Heart left ventricle (tissue), 16 donors: ENCODE results near the gene SOX18. TPM values are rescaled to one million over a fixed set of nuclear protein-coding genes. Genes with fewer than 3 reads are reported as not detected.

ENCODE experiments used
- ATAC-seq, 4 donors: fragments of 200-7000 bp; cut with Tn5 transposase; one replicate each; pipeline ENCODE4 v1.9.1; 2020 to 2022; ENCODE audit warnings: moderate library complexity in 4 of 4, mild to moderate bottlenecking in 3 of 4, moderate number of reproducible peaks in 1 of 4
- DNase-seq, 5 donors: peaks; one replicate each; pipeline ENCODE4 v3.0.0-alpha.2; 2020
- H3K27ac ChIP-seq, 12 donors: fragments of 200-600 bp; sonication (generic) in 4 of 12; one replicate each; pipeline versions ENCODE4 v1.5.0 to v1.8.0; 2016 to 2022; ENCODE audit warnings: mild to moderate bottlenecking in 2 of 12
- H3K27me3 ChIP-seq, 9 donors: fragments of 200-600 bp; sonication (generic) in 2 of 9; one replicate each; pipeline versions ENCODE4 v1.5.1 to v1.8.0; 2016 to 2022; ENCODE audit warnings: mild to moderate bottlenecking in 3 of 9
- H3K36me3 ChIP-seq, 9 donors: fragments of 200-600 bp; sonication (generic) in 2 of 9; one replicate each; pipeline versions ENCODE4 v1.5.0 to v1.8.0; 2018 to 2022; ENCODE audit warnings: mild to moderate bottlenecking in 2 of 9
- H3K4me1 ChIP-seq, 12 donors: fragments of 200-600 bp; sonication (generic) in 4 of 12; one replicate each; pipeline versions ENCODE4 v1.5.0 to v1.8.0; 2016 to 2022; ENCODE audit warnings: mild to moderate bottlenecking in 3 of 12
- H3K4me3 ChIP-seq, 12 donors: fragments of 200-600 bp; sonication (generic) in 4 of 12; one replicate each; pipeline versions ENCODE4 v1.5.0 to v1.8.0; 2017 to 2022; ENCODE audit warnings: mild to moderate bottlenecking in 9 of 12, moderate library complexity in 4 of 12
- H3K9me3 ChIP-seq, 12 donors: fragments of 200-600 bp; sonication (generic) in 4 of 12; one replicate each; pipeline versions ENCODE4 v1.5.0 to v1.8.0; 2016 to 2022; ENCODE audit warnings: mild to moderate bottlenecking in 1 of 12
- CTCF ChIP-seq, 12 donors: fragments of 200-600 bp; sonication (generic) in 4 of 12; IDR thresholded peaks; one replicate each; pipeline versions ENCODE4 v1.5.0 to v1.8.0; 2018 to 2022; ENCODE audit warnings: antibody characterized with exemption in 12 of 12, mild to moderate bottlenecking in 5 of 12
- POLR2A ChIP-seq, 2 donors: fragments of 450-650 bp; IDR thresholded peaks; one replicate each; pipeline ENCODE4 v1.6.1; 2017; ENCODE audit warnings: antibody characterized with exemption in 2 of 2, mild to moderate bottlenecking in 2 of 2, moderate library complexity in 2 of 2
- WGBS, 4 donors: extraction: QIAGEN DNeasy Blood & Tissue Kit in 2 of 4; methylation state at CpG; one replicate each; pipeline versions ENCODE4 v1.1.5 to v1.1.7; 2013 to 2018; 5-methylcytosine and 5-hydroxymethylcytosine counted together
- intact Hi-C, 10 donors: fragments of 100-400 bp; cut with DNase I; formaldehyde crosslinking; loops; one replicate each; pipeline versions ENCODE4 v1.11.1 to v1.14.2; 2022
- polyA plus RNA-seq, 2 donors: library from polyadenylated mRNA; stranded (reverse); fragments of 200-250 nt; gene quantifications; one replicate each; pipeline ENCODE4 v1.2.3, GENCODE V29; 2013
- total RNA-seq, 9 donors: library from RNA; depleted of rRNA in 2 of 9; stranded (reverse); fragments of >200 nt in 2 of 9; fragmentation: NEBNext Ultra II Directional in 3 of 9; extraction: Animal tissue kit (Norgen Biotek cat#: 25700) in 3 of 9; gene quantifications; one replicate each; pipeline versions ENCODE4 v1.1.0 to v1.2.4, GENCODE V29; 2016 to 2023
- donor health status: ischemic (EF 13 %, LVEDD 7.1; RV severe dilation, severe dysfunction).
- donor health status: healthy with polysubstance abuse.
- donor health status: DM: no; HTN: yes; CAD: no.
- donor health status: DM: no; HTN: no; CAD: no.
- donor health status: ischemic (EF 25% LVEDD 6.9; RV normal size, moderate dysfunction).
- donor health status: ischemic (EF 25% LVEDD 5.7; RV mildly dilated, moderate dysfunction).
- donor health status: healthy.
- donor health status: DM: yes; HTN: yes; CAD: no.
- donor health status: ischemic (EF 35%, LVEDD 5.7; RV mildly dilated, moderate dysfunction).
- donor health status: nonischemic (EF 11% LVEDD 7.7; RV severe dilation, severe dysfunction).
- donor health status: DM: yes; HTN: yes; CAD: no.
- donor health status: PGD.
- donor health status: ischemic (EF 29% LVEDD 5.4; RV normal size, mild dysfunction).
- donor health status: nonischemic (EF 23%, LVEDD 6.1; RV moderate dilation, normal function).

The SOX18 gene
- total and polyA plus RNA-seq, 11 donors: 23.5 to 75.9 (median 48.2) TPM

- H3K4me1 ChIP-seq: peaks cover 0 to 65% (median 34%) of the 10 kb centered on the region in 12 donors
- H3K4me3 ChIP-seq: peak overlapping the region in 7 of 12 donors; percentile 5 to 32 (median 22)
- intact Hi-C loops: no loop called here
- no peaks in the 10 kb centered on the region for H3K9me3 ChIP-seq
- peaks cover 0 to 14% (median 8%) of the 10 kb centered on the region in 9 donors for H3K36me3 ChIP-seq
- H3K27me3 ChIP-seq: peaks cover 0 to 58% (median 14%) of the 10 kb centered on the region in 9 donors
- 66 to 78% (median 73%) methylated on average over 9 to 10 of the region's 10 CpGs for WGBS, 4 donors
- TF ChIP-seq CTCF (IDR thresholded peaks at IDR 0.05) (no peak), POLR2A (IDR thresholded peaks at IDR 0.05) (no peak)
- ATAC-seq (no peak), DNase-seq (no peak)
- H3K27ac ChIP-seq: peak overlapping the region; percentile 68 to 96 (median 91)
Measured at GRCh38 chr20:64052326-64052722, 2.9 kb upstream of the SOX18 start.

GRCh38 chr20:64051561-64052325 lies 2.3 kb upstream of the SOX18 start:
- DNase-seq: peak; percentile 87 to 92 (median 89)
- TF ChIP-seq POLR2A (IDR thresholded peaks at IDR 0.05): peak in 1 of 2 donors; percentile 38
- no peak for TF ChIP-seq CTCF (IDR thresholded peaks at IDR 0.05)
- WGBS, 4 donors: 57 to 76% (median 68%) methylated on average over 13 to 15 of the region's 15 CpGs
- Histone ChIP-seq H3K4me1 (peaks cover 0 to 59% (median 32%) of the 10 kb centered on the region in 12 donors), H3K27ac (peak overlapping the region; percentile 78 to 96 (median 91)), H3K36me3 (peaks cover 0 to 20% (median 8%) of the 10 kb centered on the region in 9 donors), H3K27me3 (peaks cover 0 to 59% (median 14%) of the 10 kb centered on the region in 9 donors), H3K9me3 (no peaks in the 10 kb centered on the region), H3K4me3 (peak overlapping the region in 7 of 12 donors; percentile 32 to 91 (median 65))
- intact Hi-C loops: no loop called here
- ATAC-seq: peak; percentile 45 to 72 (median 55)

GRCh38 chr20:64051033-64051452 lies 1.6 kb upstream of the SOX18 start:
- Histone ChIP-seq H3K36me3 (peaks cover 0 to 23% (median 8%) of the 10 kb centered on the region in 9 donors), H3K4me3 (peak overlapping the region in 11 of 12 donors; percentile 20 to 91 (median 61)), H3K27me3 (peaks cover 0 to 61% (median 14%) of the 10 kb centered on the region in 9 donors), H3K9me3 (no peaks in the 10 kb centered on the region), H3K4me1 (peaks cover 0 to 54% (median 29%) of the 10 kb centered on the region in 12 donors), H3K27ac (peak overlapping the region; percentile 78 to 96 (median 91))
- ATAC-seq: no peak
- TF ChIP-seq POLR2A (IDR thresholded peaks at IDR 0.05) (no peak), CTCF (IDR thresholded peaks at IDR 0.05) (no peak)
- intact Hi-C loops: no loop called here
- 67 to 72% (median 69%) methylated on average over 9 to 11 of the region's 11 CpGs for WGBS, 4 donors
- no peak for DNase-seq
